LNCAP (cell line): ENCODE measurements around the gene LMX1A.

Source experiments
- CTCF ChIP-seq: fragments of 450-650 bp; IDR thresholded peaks from 2 replicates; pipeline ENCODE4 v1.5.1; 2017; ENCODE audit warnings: mild to moderate bottlenecking

The LMX1A gene

GRCh38 chr1:165329104-165329503 is 27.4 kb downstream of the LMX1A start:
- no peak for TF ChIP-seq CTCF

GRCh38 chr1:165328136-165328535 is 28.4 kb downstream of the LMX1A start:
- TF ChIP-seq CTCF, result no peak

- no peak for TF ChIP-seq CTCF
These were observed 29.0 kb downstream of the LMX1A start for GRCh38 chr1:165327538-165327937.

- TF ChIP-seq CTCF, result no peak
These were observed 30.9 kb downstream of the LMX1A start for GRCh38 chr1:165325460-165326203.

- TF ChIP-seq CTCF, result no peak
These were observed 32.5 kb downstream of the LMX1A start for GRCh38 chr1:165324050-165324449.

- TF ChIP-seq CTCF, result no peak
These were observed 38.9 kb downstream of the LMX1A start for GRCh38 chr1:165317612-165318011.

- no peak for TF ChIP-seq CTCF
These were observed 40.3 kb downstream of the LMX1A start for GRCh38 chr1:165316153-165316772.
